ENCODE data around the gene SFXN5.

The SFXN5 gene

DNA sequence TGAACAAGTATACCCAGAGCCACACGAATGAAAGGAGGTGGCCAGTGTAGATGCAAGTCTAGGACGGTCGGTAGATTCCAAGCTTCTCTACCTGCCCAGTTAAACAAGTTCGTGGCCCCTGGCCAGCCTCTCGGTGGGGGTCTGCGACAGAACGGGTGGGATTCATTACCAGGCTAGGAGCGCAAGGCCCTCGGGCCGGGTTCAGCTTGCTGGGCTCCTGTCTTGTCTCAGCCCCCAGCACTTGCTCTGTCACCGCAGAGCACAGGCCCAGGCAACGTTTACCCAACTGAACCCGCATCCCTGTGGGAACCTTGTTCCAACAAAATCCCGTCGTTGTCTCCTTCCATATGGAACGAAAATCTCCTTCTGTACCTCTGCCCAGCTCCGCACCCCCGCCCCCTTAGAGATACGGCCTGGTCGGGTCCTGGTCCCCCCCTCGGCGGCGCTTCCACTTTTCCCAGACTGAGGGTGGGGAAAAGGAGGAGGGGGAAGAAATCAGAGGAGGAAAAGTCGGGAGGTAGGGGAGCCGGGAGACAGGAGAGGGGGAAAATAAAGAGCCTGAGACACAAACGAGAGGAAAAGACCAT, 156.1 kb downstream of the SFXN5 start:
- Histone ChIP-seq H3K4me1 (ENCODE audit: control insufficient read depth, insufficient read depth, low read length) (no peaks in the 10 kb centered on the region), H3K27ac (ENCODE audit: extremely low read depth, low read depth, low read length) (no peak overlapping the region), H3K9me3 (ENCODE audit: control insufficient read depth, insufficient read depth, low read depth, low read length) (no peaks in the 10 kb centered on the region), H3K4me3 (ENCODE audit: low read depth, low read length) (peak overlapping the region; percentile 25), H3K36me3 (ENCODE audit: control insufficient read depth in 2 of 2, insufficient read depth in 1 of 2, low read length in 2 of 2) (no peaks in the 10 kb centered on the region)
- POLR2A ChIA-PET, result no interaction called here
- CTCF ChIA-PET, result interaction anchor here (0.5 to 3.4 kb wide), 6 partner anchors 10 to 1438 kb away, joined by 3 to 11 read pairs (median 3); no protein-coding TSS in a partner anchor
- TF ChIP-seq, protein P1, sequence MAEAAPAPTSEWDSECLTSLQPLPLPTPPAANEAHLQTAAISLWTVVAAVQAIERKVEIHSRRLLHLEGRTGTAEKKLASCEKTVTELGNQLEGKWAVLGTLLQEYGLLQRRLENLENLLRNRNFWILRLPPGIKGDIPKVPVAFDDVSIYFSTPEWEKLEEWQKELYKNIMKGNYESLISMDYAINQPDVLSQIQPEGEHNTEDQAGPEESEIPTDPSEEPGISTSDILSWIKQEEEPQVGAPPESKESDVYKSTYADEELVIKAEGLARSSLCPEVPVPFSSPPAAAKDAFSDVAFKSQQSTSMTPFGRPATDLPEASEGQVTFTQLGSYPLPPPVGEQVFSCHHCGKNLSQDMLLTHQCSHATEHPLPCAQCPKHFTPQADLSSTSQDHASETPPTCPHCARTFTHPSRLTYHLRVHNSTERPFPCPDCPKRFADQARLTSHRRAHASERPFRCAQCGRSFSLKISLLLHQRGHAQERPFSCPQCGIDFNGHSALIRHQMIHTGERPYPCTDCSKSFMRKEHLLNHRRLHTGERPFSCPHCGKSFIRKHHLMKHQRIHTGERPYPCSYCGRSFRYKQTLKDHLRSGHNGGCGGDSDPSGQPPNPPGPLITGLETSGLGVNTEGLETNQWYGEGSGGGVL (tag by site-specific recombination; IDR thresholded peaks at IDR 0.05), result peak; percentile 71; the same call in 1 of the 2 replicates
- no peak for TF ChIP-seq KLF16 (tag by site-specific recombination; IDR thresholded peaks at IDR 0.05)
- TF ChIP-seq SCRT2 (tag by site-specific recombination; IDR thresholded peaks at IDR 0.05), result no peak
- TF ChIP-seq YY2 (tag by site-specific recombination; IDR thresholded peaks at IDR 0.05), result no peak
- no peak for TF ChIP-seq ZNF391 (tag by site-specific recombination; IDR thresholded peaks at IDR 0.05; ENCODE audit: borderline replicate concordance, low read depth)
- TF ChIP-seq ZNF112 (tag by site-specific recombination; IDR thresholded peaks at IDR 0.05), result no peak
- TF ChIP-seq SCRT1 (tag by site-specific recombination; IDR thresholded peaks at IDR 0.05; ENCODE audit: borderline replicate concordance), result no peak
- TF ChIP-seq ZBTB48 (tag by site-specific recombination; IDR thresholded peaks at IDR 0.05), result no peak
- TF ChIP-seq ZNF544 (tag by site-specific recombination; IDR thresholded peaks at IDR 0.05), result no peak
- TF ChIP-seq ZNF311 (tag by site-specific recombination; IDR thresholded peaks at IDR 0.05; ENCODE audit: borderline replicate concordance), result no peak
- no peak for TF ChIP-seq ZSCAN16 (tag by site-specific recombination; IDR thresholded peaks at IDR 0.05)
- no peak for TF ChIP-seq ZNF48 (tag by site-specific recombination; IDR thresholded peaks at IDR 0.05)
- TF ChIP-seq IKZF3 (tag by site-specific recombination; IDR thresholded peaks at IDR 0.05), result 0 out of 2 replicates have a peak, but pooled peaks have one; percentile 8
- no peak for TF ChIP-seq ZFP69B (tag by site-specific recombination; IDR thresholded peaks at IDR 0.05)
- TF ChIP-seq ZIC2 (tag by site-specific recombination; IDR thresholded peaks at IDR 0.05), result no peak
- TF ChIP-seq, protein P2, sequence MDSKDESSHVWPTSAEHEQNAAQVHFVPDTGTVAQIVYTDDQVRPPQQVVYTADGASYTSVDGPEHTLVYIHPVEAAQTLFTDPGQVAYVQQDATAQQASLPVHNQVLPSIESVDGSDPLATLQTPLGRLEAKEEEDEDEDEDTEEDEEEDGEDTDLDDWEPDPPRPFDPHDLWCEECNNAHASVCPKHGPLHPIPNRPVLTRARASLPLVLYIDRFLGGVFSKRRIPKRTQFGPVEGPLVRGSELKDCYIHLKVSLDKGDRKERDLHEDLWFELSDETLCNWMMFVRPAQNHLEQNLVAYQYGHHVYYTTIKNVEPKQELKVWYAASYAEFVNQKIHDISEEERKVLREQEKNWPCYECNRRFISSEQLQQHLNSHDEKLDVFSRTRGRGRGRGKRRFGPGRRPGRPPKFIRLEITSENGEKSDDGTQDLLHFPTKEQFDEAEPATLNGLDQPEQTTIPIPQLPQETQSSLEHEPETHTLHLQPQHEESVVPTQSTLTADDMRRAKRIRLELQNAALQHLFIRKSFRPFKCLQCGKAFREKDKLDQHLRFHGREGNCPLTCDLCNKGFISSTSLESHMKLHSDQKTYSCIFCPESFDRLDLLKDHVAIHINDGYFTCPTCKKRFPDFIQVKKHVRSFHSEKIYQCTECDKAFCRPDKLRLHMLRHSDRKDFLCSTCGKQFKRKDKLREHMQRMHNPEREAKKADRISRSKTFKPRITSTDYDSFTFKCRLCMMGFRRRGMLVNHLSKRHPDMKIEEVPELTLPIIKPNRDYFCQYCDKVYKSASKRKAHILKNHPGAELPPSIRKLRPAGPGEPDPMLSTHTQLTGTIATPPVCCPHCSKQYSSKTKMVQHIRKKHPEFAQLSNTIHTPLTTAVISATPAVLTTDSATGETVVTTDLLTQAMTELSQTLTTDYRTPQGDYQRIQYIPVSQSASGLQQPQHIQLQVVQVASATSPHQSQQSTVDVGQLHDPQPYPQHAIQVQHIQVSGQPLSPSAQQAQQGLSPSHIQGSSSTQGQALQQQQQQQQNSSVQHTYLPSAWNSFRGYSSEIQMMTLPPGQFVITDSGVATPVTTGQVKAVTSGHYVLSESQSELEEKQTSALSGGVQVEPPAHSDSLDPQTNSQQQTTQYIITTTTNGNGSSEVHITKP (tag by site-specific recombination; IDR thresholded peaks at IDR 0.05), result peak; percentile 98
- TF ChIP-seq ZNF184 (tag by site-specific recombination; IDR thresholded peaks at IDR 0.05), result no peak
- TF ChIP-seq HOXD13 (CRISPR knock-in tag; IDR thresholded peaks at IDR 0.05; ENCODE audit: borderline replicate concordance), result no peak

DNA sequence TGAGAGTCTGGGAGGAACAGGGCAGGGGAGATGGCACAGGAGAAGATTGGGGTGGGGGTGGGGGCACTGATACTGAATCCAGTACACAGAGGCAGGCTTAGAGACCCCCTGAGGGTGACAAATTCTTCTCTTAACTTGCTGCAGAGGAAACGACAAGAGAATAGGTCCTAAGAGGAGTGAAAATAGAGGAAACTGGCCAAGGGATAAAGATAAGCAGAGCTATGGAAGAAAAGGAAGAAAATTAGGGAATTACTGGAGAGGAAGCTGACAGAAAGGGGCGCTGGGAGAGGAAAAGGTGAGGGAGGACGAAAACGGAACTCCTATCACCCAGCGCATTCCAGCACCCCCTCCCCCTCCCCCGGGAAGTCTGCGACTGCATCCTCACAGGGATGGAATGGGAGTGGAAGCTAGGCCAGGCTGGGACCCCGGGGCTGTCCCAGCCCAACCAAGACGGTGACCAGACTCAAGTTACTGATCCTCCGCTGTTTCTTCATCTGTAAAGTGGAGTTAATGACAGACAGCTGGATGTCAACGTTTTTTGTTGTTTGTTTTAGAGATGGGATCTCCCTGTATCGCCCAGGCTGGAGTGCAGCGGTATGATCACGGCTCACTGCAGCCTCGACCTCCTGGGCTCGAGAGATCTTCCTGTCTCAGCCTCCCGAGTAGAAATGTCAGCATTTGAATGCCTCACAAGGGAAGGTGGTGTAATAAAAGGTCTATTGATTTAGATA, 156.8 kb downstream of the SFXN5 start:
- H3K4me3 ChIP-seq (ENCODE audit: low read depth, low read length), result no peak overlapping the region
- TF ChIP-seq, protein P3, sequence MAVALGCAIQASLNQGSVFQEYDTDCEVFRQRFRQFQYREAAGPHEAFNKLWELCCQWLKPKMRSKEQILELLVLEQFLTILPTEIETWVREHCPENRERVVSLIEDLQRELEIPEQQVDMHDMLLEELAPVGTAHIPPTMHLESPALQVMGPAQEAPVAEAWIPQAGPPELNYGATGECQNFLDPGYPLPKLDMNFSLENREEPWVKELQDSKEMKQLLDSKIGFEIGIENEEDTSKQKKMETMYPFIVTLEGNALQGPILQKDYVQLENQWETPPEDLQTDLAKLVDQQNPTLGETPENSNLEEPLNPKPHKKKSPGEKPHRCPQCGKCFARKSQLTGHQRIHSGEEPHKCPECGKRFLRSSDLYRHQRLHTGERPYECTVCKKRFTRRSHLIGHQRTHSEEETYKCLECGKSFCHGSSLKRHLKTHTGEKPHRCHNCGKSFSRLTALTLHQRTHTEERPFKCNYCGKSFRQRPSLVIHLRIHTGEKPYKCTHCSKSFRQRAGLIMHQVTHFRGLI (tag by site-specific recombination; IDR thresholded peaks at IDR 0.05), result 0 out of 2 replicates have a peak, but pooled peaks have one; percentile 41
- no peak for TF ChIP-seq MEIS1 (CRISPR knock-in tag; IDR thresholded peaks at IDR 0.05; ENCODE audit: borderline replicate concordance)
- no peaks in the 10 kb centered on the region for H3K4me1 ChIP-seq (ENCODE audit: control insufficient read depth, insufficient read depth, low read length)
- H3K9me3 ChIP-seq (ENCODE audit: control insufficient read depth, insufficient read depth, low read depth, low read length), result no peaks in the 10 kb centered on the region
- ChIA-PET POLR2A (no interaction called here), CTCF (interaction anchor here (0.5 to 3.4 kb wide), 6 partner anchors 11 to 1438 kb away, joined by 3 to 11 read pairs (median 3); no protein-coding TSS in a partner anchor)
- no peaks in the 10 kb centered on the region for H3K36me3 ChIP-seq (ENCODE audit: control insufficient read depth in 2 of 2, insufficient read depth in 1 of 2, low read length in 2 of 2)
- H3K27ac ChIP-seq (ENCODE audit: extremely low read depth, low read depth, low read length), result no peak overlapping the region

Data from HEK293 (cell line).